HG03108 (cell line): ENCODE results near the gene ZNRF3.
"Not testable (repeated sequence)": the region's sequence is repeated elsewhere in the genome, so short reads cannot be mapped to it uniquely, and the experiment has no call there.

ENCODE experiments used
- ATAC-seq: cut with Tn5 transposase; IDR thresholded peaks from one replicate; pipeline ENCODE4 v1.9.1; 2021; ENCODE audit warnings: moderate library complexity; ENCODE audit not compliant: unreplicated experiment

The ZNRF3 gene

DNA sequence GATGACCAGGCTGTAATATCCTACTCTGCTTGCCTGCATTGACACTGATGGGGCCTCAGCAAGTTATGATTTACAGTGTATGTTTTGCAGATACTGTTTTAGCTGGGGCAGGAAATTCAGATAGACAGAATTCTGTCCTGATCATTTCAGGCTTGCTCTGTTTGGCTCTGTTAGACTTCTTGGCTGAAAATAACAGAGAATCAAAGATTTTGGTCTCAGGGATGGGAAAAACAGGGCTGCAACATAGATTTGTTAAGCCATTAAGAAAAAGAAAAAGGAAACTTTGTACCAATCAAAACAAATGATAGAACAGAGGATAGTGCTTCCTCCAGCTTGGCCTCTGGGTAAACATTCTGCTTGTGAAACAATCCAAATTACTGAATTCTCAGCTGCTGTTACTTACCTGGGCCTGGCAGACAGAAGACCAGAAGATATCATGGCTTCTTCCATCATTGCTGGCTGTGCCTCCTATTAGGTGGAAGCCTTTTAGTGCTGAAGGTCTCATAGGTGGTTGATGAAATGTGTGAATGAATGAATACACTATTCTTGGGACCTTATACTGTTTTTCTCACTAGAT is 22.0 kb downstream of the ZNRF3 start:
- no peak for ATAC-seq

DNA sequence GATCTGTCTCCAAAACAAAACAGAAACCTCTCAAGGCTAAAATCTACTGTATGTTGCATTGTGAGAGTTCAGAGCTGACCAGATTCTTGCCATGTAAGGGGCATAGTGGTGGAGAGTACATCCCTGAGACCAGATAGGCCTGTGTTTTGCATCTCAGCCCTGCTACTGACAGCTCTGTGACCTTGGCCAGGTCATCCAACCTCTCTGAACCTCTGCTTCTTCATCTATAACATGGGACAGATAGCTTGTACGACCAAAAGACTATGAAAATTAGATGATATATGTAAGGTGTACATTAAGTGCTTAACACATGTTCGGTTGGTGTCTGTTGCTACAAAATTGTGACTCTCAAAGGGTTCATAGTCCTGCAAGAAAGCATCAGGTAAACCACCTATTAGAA is 22.9 kb downstream of the ZNRF3 start:
- ATAC-seq = no peak

DNA sequence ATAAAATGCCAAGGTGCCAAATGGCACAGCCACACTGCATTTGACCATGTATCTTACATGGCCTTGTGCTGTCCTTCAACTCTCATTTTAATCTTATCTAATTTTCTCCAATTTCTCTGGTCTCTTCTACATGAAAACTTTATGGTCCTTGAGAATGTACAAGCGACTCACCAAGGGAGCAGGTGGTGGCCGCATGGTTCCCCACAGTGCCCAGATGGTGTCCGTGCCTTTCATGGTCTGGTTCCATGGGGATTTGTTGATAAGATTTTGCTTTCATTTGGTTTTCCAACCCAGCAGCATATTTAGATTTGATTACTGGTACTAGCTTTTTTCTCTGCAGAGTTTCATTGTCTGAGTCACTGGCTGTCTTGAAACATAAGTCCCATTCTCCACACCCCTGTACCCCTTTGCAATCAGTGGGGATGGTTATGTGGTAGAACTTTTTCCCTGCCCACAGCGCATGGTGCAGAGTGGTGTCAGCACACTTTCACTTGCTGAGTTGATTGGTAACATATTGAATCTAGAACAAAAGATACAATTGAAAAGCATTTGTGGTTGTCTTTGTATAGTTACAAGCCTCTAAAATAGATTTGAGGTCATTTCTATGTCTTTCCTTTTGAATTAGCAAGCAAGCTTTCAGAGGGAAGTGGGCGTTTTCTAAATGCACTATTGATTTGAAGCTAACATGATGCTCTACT is 24.1 kb downstream of the ZNRF3 start:
- ATAC-seq = peak; percentile 71

DNA sequence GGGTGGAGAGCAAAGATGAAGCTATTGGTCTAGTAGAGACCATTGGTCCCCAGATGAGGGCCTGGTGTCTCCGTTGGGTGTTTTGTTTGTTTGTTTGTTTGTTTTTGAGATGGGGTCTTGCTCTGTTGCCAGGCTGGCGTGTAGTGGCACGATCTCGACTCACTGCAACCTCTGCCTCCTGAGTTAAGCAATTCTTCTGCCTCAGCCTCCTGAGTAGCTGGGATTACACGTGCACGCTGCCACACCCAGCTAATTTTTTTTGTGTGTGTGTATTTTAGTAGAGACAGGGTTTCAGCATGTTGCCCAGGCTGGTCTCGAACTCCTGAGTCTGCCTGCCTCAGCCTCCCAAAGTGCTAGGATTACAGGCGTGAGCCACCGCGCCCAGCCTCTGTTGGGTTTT is 25.4 kb downstream of the ZNRF3 start:
- not testable (repeated sequence) for ATAC-seq

DNA sequence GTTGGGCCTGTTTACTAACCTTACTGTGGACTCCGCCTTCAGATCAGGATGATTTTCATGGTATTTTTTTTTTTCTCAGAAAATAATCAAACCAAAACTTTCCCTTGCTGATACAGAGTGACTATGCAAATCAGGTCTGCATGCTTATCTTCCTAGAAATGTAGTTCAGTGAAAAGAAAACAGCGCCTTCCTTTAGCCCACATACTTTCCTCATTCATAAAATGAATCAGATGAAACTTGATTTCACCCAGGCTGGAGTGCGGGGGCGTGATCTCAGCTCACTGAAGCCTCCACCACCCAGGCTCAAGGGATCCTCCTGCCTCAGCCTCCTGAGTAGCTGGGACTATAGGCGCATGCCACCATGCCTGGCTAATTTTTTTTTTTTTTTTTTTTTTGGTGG is 26.0 kb downstream of the ZNRF3 start:
- no peak for ATAC-seq

DNA sequence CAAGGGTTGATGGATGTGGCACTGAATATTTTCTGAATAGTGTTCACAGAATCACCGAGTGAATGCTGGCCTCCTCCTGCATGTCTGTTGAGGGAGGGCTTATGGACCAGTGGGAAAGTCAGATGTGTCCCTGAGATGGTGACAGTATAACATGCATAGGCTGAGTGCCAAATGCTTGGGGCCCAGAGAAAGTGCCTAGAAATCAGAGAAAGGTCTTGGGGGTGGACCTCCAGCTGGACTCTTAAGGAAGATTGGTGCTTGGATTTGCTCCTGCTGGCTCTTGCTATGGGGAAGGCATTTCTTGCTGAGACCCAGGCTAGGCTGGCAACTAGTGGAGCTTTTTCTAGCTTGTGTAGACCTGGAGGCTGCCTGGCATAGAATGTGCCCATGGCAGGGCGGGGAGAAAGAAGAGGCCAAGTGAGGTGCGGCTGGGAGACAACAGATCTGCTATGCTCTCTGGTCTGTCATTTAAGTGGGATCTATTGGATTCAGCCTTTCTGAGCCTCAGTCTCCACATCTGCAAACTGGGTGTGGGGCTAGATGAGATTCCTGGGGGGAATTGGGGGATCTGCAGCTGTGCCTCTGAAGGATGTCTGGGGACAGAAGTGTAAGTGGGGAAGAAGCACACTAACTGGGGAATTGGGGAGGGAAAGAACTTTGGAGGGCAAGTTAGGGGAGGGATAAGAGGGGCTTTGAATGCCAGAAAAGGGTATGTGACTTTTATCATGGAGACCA is 27.4 kb downstream of the ZNRF3 start:
- ATAC-seq = no peak

DNA sequence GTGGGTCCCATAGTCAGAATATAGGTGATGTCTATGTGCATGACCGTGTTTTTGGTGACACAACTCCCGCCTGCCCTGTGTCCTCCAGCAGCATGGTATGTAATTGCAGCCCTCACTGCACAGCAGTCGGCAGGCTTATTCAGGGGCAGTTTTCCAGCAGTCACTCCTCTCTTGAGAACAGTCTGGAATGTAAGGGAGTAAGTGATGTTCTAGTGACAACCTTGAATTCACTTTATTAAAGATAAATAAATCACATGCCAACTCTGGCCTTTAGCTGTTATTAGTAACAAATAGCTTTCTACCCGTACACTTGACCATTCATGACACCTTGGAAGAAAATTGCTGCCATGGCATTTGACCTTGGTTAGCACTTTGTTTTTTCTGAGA is 27.9 kb downstream of the ZNRF3 start:
- no peak for ATAC-seq

DNA sequence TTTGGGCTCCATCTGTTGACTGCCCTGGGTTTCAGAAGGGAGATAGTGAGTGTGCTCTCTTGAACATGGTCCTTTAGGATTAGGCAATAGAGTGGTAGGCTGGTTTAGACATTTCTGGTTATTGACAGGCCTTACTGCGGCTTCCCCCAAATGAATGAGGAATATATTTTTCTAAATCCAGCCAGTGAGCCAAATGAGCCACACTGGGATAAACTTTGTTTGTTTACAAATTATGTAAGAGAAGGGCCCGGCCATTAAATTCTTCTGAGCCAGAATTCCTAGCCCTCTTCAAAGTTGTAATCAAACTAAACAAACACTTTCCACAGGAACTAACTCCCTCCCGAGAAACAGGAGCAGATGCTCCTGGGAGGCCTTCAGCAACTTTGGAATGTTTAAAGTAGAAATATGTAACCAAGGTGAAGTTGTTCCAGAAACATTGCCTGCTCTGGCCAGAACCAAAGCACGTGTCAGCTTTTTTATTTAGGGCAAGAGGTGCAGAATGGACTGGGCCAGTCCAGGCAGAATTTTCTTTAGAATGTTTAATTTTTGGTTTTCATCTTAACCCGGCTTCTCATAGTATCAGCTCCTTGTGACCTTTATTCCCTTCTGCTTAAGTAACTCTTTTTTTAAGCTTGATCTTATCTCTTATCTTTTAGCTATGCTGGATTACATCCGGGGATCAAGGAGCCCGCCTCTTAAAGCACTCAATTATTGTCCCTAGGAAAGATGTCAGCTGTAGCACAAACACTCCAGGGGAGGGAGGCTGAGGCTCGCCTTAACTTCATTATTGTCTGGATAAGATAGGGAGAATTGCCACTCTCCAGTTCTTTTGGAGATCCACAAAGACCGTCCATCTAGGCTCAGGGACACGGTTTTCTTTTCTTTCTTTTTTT is 28.7 kb downstream of the ZNRF3 start:
- ATAC-seq = no peak

DNA sequence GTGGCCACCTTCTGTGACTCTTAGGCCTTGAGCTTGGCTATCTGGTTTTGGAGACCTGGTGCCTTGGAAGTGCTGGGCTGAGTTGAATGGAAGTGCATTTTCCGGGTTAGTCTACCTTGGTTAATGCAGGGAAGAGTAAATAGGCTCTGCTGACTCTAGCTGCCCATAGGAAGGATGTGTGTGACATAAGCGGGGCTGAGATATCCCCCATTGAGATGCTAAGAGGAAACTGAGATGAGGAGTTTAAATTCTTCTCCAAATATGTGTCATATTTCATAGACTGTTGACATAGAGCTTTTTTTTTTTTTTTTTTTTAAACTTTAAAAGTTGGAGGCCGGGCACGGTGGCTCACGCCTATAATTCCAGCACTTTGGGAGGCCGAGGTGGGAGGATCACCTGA is 30.8 kb downstream of the ZNRF3 start:
- no peak for ATAC-seq

DNA sequence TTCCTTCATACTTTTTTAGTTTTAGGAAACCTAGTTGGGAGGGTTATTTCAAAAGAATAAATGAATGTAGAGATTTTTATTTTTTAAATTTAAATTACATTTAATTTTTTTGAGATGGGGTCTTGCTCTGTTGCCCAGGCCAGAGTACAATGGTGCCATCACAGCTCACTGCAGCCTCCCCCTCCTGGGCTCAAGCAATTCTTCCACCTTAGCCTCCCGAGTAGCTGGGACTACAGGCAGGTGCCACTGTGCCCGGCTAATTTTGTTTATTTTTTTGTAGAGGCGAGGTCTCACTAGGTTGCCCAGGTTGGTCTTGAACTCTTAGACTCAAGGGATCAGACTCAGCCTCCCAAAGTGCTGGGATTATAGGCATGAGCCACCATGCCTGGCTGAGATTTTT is 32.6 kb downstream of the ZNRF3 start:
- ATAC-seq = no peak

DNA sequence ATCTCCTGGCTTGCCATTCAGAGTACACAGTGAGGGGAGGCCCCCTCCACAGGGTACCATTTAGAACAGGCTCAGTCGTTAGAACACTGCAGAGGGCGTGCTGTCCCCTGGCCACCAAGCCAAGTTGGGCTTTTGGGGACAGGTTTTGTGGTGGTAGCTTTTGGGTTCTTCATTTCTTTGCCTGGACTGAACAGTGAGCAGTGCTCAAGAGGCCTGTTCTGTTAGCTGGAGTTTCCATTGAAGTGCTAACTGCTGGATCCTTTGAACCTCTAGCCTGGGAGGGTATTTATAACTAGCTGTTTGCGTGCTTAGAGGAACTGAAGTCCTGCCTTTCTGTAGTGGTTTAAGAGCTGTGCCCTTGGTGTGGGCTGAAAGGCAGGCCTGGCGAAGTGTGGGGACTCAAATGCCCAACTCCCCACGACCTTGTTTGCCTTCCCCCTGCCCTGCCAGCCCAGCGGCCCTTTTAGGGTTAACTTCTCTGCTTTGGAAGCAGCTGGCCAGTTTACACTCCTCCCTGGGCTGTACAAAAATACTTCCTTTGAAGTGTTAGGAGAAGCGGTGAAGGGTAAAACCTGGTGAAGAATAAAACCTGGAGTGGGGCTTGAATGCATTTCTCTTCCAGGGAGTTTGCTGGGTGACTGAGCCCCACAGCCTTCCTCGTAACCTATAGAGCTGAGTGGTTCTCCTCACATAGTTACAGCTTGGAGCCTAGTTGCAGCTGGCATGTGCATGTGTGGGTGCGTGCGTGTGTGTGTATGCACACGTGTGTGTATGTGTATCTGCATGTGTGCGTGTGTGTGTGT is 34.6 kb downstream of the ZNRF3 start:
- ATAC-seq = no peak

DNA sequence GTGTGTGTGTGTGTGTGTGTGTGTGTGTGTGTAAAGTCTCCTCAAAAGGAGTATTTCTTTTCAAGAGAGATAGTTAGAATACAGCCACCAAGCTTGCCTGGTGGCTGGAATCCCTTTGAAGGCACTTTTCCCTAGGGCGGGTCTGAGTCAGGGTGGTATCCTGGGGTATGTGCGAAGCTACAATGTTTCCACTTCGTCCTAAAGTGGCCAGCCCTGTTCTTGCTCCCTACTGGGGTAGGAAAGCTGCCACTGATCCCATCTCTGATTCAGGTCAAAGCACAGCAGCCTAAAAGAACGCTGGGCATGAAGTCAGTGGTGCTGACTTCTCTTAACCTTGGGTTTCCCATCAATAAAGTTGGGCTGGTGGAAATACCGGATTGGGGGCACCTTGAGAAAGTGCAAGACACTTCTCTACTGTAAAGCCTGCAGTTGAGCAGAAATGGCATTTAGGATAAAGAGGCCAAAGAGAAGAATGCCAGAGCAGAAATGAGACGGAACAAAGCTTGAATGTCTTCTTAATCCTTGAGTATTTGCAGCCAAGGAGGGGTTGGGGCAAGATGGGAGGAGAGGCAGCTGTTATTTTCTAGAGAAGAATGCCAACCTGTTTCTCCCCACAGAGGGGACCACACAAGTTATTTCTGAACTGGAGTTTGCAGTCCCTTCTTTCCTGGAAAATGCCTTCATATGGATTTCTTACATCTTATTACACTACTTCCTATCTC is 35.3 kb downstream of the ZNRF3 start:
- ATAC-seq = no peak

DNA sequence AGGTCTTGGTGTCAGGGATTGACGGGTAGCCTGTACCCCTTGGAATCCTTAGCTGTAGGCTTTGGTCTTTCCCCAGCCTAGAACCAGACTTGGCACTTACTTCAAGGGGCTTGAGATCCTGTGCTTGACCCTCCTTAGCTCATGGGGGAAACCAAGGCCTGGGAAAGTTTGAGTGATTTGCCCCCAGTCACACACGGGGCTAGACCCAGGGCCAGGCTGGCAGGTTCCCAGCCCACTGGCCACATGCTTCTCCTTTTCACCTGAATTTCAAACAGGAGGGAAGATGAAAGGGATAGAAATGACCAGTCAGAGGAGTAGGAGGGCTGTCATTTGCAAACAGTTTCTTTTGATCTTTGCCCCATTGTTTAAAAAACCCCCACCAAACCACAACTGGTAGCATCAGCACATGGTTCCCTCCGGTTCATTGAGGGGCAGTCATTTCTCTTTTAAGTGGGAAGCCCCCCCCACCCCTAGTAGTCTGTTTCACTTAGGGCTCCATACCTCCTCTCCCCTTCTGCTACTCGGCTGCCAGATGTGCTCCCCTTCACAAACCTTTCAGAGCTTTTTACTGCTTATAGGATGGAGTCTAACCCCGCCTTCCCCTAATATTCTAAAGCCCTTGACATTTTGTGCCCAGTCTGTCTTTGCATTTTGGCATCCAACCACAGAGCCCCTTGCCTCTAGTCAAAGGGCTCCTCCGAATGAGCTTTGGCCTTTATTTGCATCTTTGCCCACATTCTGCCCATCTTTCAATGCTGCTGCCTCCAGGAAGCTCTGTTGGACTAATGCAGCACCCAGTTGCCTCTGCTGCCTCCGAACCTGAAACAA is 37.6 kb downstream of the ZNRF3 start:
- no peak for ATAC-seq

DNA sequence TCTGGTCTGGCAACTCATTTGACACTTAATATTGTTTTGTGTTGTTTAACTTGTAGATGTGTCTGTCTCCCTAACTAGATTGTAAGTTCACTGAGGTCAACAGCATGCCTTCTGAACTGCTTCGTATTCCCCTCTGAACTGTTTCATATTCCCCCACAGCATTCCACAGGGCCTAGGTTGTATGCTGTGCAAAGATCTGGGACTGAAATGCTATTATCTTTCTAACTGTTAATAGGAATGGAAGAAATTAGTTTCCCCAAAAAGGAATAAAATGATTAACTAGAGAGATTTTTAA is 38.2 kb downstream of the ZNRF3 start:
- ATAC-seq = no peak

DNA sequence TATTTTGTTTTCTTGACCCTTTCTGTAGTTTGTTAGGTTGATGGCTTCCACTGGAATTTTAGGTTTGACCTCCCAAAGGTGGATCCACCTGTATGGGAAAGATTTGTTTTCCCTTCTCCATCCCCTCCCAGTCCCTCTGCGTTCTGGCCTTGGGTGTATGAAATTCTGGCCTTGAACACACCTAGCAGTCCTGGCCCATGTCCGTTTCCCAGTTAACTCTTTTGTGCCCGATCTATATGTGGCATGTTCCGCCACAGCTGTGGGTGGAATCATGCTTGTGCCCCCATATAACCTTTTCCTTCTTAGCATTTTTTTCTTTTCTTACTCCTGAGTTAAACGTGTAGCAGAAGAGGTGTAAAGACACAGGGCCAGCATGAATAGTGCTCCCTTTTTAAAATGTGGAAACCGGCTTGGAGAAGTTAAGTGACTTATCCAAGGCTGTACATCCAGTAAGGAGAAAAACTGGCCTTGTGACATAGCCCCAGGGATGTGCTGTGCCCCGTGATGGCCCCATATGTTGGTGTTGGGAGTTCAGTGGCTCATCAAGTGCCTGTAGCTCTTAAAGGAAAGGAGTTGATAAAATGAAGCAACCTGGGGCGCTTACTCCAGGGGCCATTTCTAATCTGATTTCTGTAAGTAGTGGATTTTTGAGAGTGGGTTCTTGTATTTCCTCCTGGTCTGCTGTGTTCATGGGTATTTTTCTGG is 39.3 kb downstream of the ZNRF3 start:
- no peak for ATAC-seq

DNA sequence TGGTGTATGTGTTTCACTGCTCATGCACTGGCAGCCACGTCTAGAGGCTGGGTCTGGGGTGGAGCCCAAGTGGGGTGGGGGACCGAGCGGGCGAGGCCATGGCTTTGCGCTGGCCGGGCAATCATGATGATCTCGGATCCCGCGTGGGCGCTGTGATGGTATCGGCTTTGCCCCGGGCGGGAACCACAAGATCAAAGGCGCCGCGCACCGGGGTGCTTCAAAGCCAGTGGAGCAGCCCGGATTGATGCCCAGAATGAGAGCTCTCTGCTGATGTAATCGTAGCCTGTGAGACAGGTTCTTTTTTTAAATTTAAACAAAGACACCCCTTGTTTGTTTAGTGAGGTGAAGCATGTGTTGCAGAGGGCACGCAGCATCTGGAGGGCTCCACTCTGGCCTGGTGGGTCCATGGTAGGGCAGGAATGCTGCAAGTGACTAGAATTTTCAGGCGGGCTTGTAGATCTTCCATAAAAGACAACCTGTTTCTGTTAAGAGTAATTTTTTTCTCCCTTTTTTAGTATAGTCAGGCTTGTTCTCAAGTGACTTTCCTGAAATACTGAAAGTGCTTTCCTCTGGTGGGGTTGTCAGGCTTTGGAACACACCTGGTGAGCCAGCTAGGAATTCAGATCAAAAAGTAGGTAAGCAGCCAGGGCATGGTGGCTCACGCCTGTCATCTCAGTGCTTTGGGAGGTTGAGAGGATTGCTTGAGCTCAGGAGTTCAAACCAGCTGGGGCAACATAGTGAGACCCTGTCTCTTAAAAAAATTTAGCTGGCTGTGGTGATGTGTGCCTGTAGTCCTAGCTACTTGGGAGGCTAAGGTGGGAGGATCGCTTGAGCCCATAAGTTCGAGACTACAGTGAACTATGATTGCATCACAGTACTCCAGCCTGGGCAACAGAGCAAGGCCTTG is 40.7 kb downstream of the ZNRF3 start:
- no peak for ATAC-seq

DNA sequence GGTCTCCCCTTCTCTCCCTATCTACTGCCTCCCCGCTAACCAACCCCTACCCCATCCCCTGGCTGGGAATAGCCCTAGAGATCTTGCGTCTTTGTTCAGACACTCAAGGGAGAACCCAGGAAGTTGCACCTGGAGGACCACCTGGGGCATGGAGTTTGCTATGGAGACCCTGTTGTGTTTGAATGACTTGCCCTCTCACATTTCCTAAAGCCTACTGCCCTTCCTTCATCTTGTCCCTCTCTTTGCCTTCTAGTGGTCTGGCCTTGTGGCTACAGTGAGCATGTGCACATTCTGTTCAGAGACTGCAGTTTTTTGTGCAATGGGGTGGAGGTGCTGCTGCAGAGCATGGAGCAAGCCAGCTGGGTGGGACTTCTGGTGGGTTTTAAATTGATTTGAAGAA is 42.5 kb downstream of the ZNRF3 start:
- no peak for ATAC-seq

DNA sequence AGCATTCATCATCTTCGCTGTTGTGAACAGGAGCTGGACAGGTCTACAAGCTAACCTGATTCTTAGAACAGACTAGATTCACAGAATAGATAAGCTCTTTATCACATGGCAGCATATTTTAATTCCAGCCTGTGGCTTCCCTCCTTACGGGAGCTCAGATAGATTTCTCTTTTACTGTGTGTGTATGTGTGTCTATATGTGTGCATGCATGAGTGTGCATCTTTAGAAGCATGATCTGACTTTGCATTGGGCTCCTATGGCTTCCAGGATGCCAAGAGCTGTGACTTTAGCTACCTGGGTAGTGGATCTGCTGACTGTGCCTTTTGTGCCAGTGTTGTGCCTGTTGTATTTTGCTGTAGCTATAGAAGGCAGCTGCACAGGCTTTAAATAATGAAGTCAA is 44.3 kb downstream of the ZNRF3 start:
- ATAC-seq = no peak
